GM12878 (cell line): Measurements from ENCODE around the gene MTM1. TPM values are rescaled to one million over a fixed set of nuclear protein-coding genes. Genes with fewer than 3 reads are reported as not detected.
A peak's percentile ranks its signal among the peaks of the same experiment; 100 is the strongest.

Experiments
- BCL3 ChIP-seq: IDR thresholded peaks from 2 replicates; pipeline ENCODE4 v1.6.1; 2011; ENCODE audit warnings: borderline replicate concordance, low read depth, mild to moderate bottlenecking, moderate library complexity, low read length; ENCODE audit not compliant: insufficient read depth, poor library complexity, severe bottlenecking
- CEBPZ ChIP-seq: fragments of 150-350 bp; IDR thresholded peaks from 2 replicates; pipeline ENCODE4 v1.6.1; 2016; ENCODE audit warnings: low read depth, low read length
- CHD4 ChIP-seq: fragments of 200-600 bp; sonication (generic); IDR thresholded peaks from 2 replicates; pipeline ENCODE4 v1.6.1; 2016; ENCODE audit warnings: mild to moderate bottlenecking
- CUX1 ChIP-seq: IDR thresholded peaks from 2 replicates; pipeline ENCODE4 v1.6.1; 2012; ENCODE audit warnings: improper control_type of control experiment, low read depth, low read length; ENCODE audit not compliant: insufficient replicate concordance
- IRF4 ChIP-seq: IDR thresholded peaks from 2 replicates; pipeline ENCODE4 v1.6.1; 2011; ENCODE audit warnings: low read depth, low read length
- NFIC ChIP-seq: IDR thresholded peaks from 2 replicates; pipeline ENCODE4 v1.6.1; 2012; ENCODE audit warnings: low read depth, mild to moderate bottlenecking, inconsistent platforms, low read length, moderate library complexity
- NFXL1 ChIP-seq: fragments of 450-650 bp; IDR thresholded peaks from 2 replicates; pipeline ENCODE4 v1.6.1; 2017; ENCODE audit warnings: antibody characterized with exemption, mild to moderate bottlenecking, borderline replicate concordance
- NR2C1 ChIP-seq: fragments of 450-650 bp; IDR thresholded peaks from 2 replicates; pipeline ENCODE4 v1.6.1; 2017; ENCODE audit warnings: antibody characterized with exemption, mild to moderate bottlenecking, moderate library complexity
- NRF1 ChIP-seq: conservative IDR thresholded peaks from 2 replicates; pipeline ENCODE4 v1.6.1; 2011; ENCODE audit warnings: mild to moderate bottlenecking, low read depth, low read length, improper control_type of control experiment
- POLR2AphosphoS5 ChIP-seq: IDR thresholded peaks from 2 replicates; pipeline ENCODE4 v1.6.1; 2011; ENCODE audit warnings: mild to moderate bottlenecking, low read length, inconsistent platforms
- RFX5 ChIP-seq: IDR thresholded peaks from 2 replicates; pipeline ENCODE4 v1.6.1; 2011; ENCODE audit warnings: low read depth, low read length, improper control_type of control experiment
- SIN3A ChIP-seq: IDR thresholded peaks from 2 replicates; pipeline ENCODE4 v1.6.1; 2012; ENCODE audit warnings: low read depth, low read length, improper control_type of control experiment
- SMAD5 ChIP-seq: IDR thresholded peaks from 2 replicates; pipeline ENCODE4 v1.6.1; 2016; ENCODE audit warnings: antibody characterized with exemption, low read depth
- TAF1 ChIP-seq: IDR thresholded peaks from 2 replicates; pipeline ENCODE4 v1.6.1; 2011; ENCODE audit warnings: mild to moderate bottlenecking, low read depth, low read length, borderline replicate concordance
- YY1 ChIP-seq: IDR thresholded peaks from 2 replicates; pipeline ENCODE4 v1.6.1; 2011; ENCODE audit warnings: low read depth, mild to moderate bottlenecking, low read length
- ZBTB33 ChIP-seq: fragments of 450-650 bp; IDR thresholded peaks from 2 replicates; pipeline ENCODE4 v1.6.1; 2017; ENCODE audit warnings: mild to moderate bottlenecking
- ZNF217 ChIP-seq: fragments of 450-650 bp; IDR thresholded peaks from 2 replicates; pipeline ENCODE4 v1.6.1; 2017; ENCODE audit warnings: antibody characterized with exemption, mild to moderate bottlenecking
- polyA plus RNA-seq, 11 experiments: library from polyadenylated mRNA; depleted of rRNA in 4 of 11; unstranded in 6 of 11; stranded (reverse) in 5 of 11; fragments of >200 nt; fragmentation: Nextera tagmentation in 4 of 11; fragmentation: Illumina TruSeq in 1 of 11; extraction: Ambion mirVana in 4 of 11; extraction: Trizol in 1 of 11; gene quantifications; 1 replicate in 1 of 11; 2 replicates in 10 of 11; pipeline versions ENCODE4 v1.2.1 to v1.2.3, GENCODE V29; 2011 to 2016; ENCODE audit warnings: inconsistent platforms in 2 of 11, missing spikeins in 2 of 11, low read depth in 1 of 11
- total RNA-seq, 4 experiments: library from RNA; depleted of rRNA in 3 of 4; stranded (reverse); fragments of >200 nt in 3 of 4; fragmentation: Illumina TruSeq in 1 of 4; extraction: Trizol in 1 of 4; gene quantifications; 2 replicates each; pipeline versions ENCODE4 v1.2.1 to v1.2.3, GENCODE V29; 2013 to 2021

Gene MTM1
- total and polyA plus RNA-seq, 10 of the 15 experiments (the other 5 are each of a cell fraction or from before 2014, with no cell fraction given) = 3.9 to 13.3 (median 8.4) TPM

- TF ChIP-seq CUX1 (no peak), NRF1 (no peak), IRF4 (no peak), POLR2AphosphoS5 (peak; percentile 44; the same call in 1 of the 2 replicates), CEBPZ (no peak), BCL3 (no peak), RFX5 (no peak), NFIC (no peak), NR2C1 (no peak), YY1 (peak; percentile 92), ZBTB33 (no peak), SMAD5 (no peak), CHD4 (no peak), TAF1 (peak; percentile 70; the same call in 1 of the 2 replicates), ZNF217 (no peak), SIN3A (0 out of 2 replicates have a peak, but pooled peaks have one; percentile 4), NFXL1 (no peak)
Observed at GRCh38 chrX:150692831-150693724, 124.7 kb downstream of the MTM1 start, which contains the start of gene MTMR1 (continued).
